ENCODE results near the gene JAM3.

- TF ChIP-seq, protein P1, sequence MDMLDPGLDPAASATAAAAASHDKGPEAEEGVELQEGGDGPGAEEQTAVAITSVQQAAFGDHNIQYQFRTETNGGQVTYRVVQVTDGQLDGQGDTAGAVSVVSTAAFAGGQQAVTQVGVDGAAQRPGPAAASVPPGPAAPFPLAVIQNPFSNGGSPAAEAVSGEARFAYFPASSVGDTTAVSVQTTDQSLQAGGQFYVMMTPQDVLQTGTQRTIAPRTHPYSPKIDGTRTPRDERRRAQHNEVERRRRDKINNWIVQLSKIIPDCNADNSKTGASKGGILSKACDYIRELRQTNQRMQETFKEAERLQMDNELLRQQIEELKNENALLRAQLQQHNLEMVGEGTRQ (IDR thresholded peaks at IDR 0.05; ENCODE audit: borderline replicate concordance, low read depth, low read length): no peak
- no peak for TF ChIP-seq CTCF (IDR thresholded peaks at IDR 0.05)
Observed at GRCh38 chr11:134044514-134045284, 24.2 kb upstream of the JAM3 start.
